ENCODE measurements around the gene KASH5.
A peak's percentile ranks its signal among the peaks of the same experiment; 100 is the strongest.

Gene KASH5

GRCh38 chr19:49362048-49362928 lies 25.8 kb upstream of the KASH5 start, which contains the start of gene TEAD2:
TEAD2 (minus strand) TSS chr19:49362416; CDS start chr19:49360075, 2,341 bp downstream.
- H3K4me3 ChIP-seq (replicated peaks; ENCODE audit: low read depth, low read length): peak within 1 kb of the TSS; percentile 89
- DNase-seq (ENCODE audit: extremely low read depth, low read depth): no peak
- no peak for TF ChIP-seq CTCF (IDR thresholded peaks at IDR 0.05; ENCODE audit: low read depth, low read length, missing control alignments)

- H3K4me3 ChIP-seq (replicated peaks; ENCODE audit: low read depth, low read length): peak overlapping the region; percentile 89
- no peak for TF ChIP-seq CTCF (IDR thresholded peaks at IDR 0.05; ENCODE audit: low read depth, low read length, missing control alignments)
- DNase-seq (ENCODE audit: extremely low read depth, low read depth): no peak
These were observed 25.2 kb upstream of the KASH5 start for GRCh38 chr19:49362929-49363267.

GRCh38 chr19:49363268-49364082 lies 24.6 kb upstream of the KASH5 start, which contains the start of gene DKKL1:
DKKL1 (plus strand) TSS chr19:49363877; CDS start chr19:49363999, 122 bp downstream.
- H3K4me3 ChIP-seq (replicated peaks; ENCODE audit: low read depth, low read length): peak within 1 kb of the TSS; percentile 89
- TF ChIP-seq CTCF (IDR thresholded peaks at IDR 0.05; ENCODE audit: low read depth, low read length, missing control alignments): peak; percentile 18
- peak; percentile 99 for DNase-seq (ENCODE audit: extremely low read depth, low read depth)

GRCh38 chr19:49364083-49364737 lies 23.8 kb upstream of the KASH5 start:
- no peak for DNase-seq (ENCODE audit: extremely low read depth, low read depth)
- TF ChIP-seq CTCF (IDR thresholded peaks at IDR 0.05; ENCODE audit: low read depth, low read length, missing control alignments): no peak
- no peak overlapping the region for H3K4me3 ChIP-seq (replicated peaks; ENCODE audit: low read depth, low read length)

GRCh38 chr19:49366110-49366509 lies 21.9 kb upstream of the KASH5 start:
- no peak for DNase-seq (ENCODE audit: extremely low read depth, low read depth)
- no peak overlapping the region for H3K4me3 ChIP-seq (replicated peaks; ENCODE audit: low read depth, low read length)
- no peak for TF ChIP-seq CTCF (IDR thresholded peaks at IDR 0.05; ENCODE audit: low read depth, low read length, missing control alignments)

- no peak overlapping the region for H3K4me3 ChIP-seq (replicated peaks; ENCODE audit: low read depth, low read length)
- TF ChIP-seq CTCF (IDR thresholded peaks at IDR 0.05; ENCODE audit: low read depth, low read length, missing control alignments): no peak
- no peak for DNase-seq (ENCODE audit: extremely low read depth, low read depth)
These were observed 19.2 kb upstream of the KASH5 start for GRCh38 chr19:49368711-49369358.
